ENCODE data around the gene EFNA1.

The EFNA1 gene

DNA sequence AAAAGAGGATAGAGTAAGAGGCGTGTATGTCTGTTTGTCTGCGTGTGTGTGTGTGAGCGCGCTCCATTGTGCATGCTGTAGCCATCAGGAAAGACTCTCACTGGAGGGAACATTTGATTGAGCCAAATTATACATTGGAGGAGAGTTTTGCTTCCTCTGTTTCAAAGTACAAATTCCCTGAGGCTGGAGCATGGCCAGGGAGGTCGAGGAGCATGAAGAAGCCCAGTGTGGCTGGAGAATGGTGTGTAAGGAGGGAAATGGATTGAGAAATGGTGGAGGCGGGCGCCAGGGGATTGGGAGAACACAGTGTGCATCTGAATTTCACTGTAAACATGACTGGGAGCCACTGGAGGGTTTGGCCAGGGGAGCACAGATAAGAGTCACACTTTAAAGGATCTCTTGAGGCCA is 22.1 kb upstream of the EFNA1 start:
- TF ChIP-seq, protein P1, sequence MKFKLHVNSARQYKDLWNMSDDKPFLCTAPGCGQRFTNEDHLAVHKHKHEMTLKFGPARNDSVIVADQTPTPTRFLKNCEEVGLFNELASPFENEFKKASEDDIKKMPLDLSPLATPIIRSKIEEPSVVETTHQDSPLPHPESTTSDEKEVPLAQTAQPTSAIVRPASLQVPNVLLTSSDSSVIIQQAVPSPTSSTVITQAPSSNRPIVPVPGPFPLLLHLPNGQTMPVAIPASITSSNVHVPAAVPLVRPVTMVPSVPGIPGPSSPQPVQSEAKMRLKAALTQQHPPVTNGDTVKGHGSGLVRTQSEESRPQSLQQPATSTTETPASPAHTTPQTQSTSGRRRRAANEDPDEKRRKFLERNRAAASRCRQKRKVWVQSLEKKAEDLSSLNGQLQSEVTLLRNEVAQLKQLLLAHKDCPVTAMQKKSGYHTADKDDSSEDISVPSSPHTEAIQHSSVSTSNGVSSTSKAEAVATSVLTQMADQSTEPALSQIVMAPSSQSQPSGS (tag by site-specific recombination; IDR thresholded peaks at IDR 0.05; ENCODE audit: low read depth), result no peak
- TF ChIP-seq OVOL3 (tag by site-specific recombination; IDR thresholded peaks at IDR 0.05) (no peak), ZNF10 (tag by site-specific recombination; IDR thresholded peaks at IDR 0.05) (no peak), ZNF140 (tag by site-specific recombination; IDR thresholded peaks at IDR 0.05) (no peak), KLF9 (tag by site-specific recombination; IDR thresholded peaks at IDR 0.05; ENCODE audit: low read depth) (no peak)
- TF ChIP-seq, protein P2, sequence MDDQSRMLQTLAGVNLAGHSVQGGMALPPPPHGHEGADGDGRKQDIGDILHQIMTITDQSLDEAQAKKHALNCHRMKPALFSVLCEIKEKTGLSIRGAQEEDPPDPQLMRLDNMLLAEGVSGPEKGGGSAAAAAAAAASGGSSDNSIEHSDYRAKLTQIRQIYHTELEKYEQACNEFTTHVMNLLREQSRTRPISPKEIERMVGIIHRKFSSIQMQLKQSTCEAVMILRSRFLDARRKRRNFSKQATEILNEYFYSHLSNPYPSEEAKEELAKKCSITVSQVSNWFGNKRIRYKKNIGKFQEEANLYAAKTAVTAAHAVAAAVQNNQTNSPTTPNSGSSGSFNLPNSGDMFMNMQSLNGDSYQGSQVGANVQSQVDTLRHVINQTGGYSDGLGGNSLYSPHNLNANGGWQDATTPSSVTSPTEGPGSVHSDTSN (CRISPR knock-in tag; IDR thresholded peaks at IDR 0.05), result no peak
- CTCF ChIA-PET, result interaction anchor here (0.9 to 2.2 kb wide), 3 partner anchors 14 to 67 kb away, joined by 5 to 8 read pairs (median 6); partner anchors contain the start of gene KRTCAP2
- Histone ChIP-seq H3K36me3 (ENCODE audit: control insufficient read depth in 2 of 2, insufficient read depth in 1 of 2, low read length in 2 of 2) (no peaks in the 10 kb centered on the region), H3K4me1 (ENCODE audit: control insufficient read depth, insufficient read depth, low read length) (0 out of 2 replicates have a peak, but pooled peaks cover 3% of the 10 kb centered on the region), H3K27ac (ENCODE audit: extremely low read depth, low read depth, low read length) (no peak overlapping the region), H3K4me3 (ENCODE audit: low read depth, low read length) (no peak overlapping the region), H3K9me3 (ENCODE audit: control insufficient read depth, insufficient read depth, low read depth, low read length) (no peaks in the 10 kb centered on the region)
- POLR2A ChIA-PET, result no interaction called here

DNA sequence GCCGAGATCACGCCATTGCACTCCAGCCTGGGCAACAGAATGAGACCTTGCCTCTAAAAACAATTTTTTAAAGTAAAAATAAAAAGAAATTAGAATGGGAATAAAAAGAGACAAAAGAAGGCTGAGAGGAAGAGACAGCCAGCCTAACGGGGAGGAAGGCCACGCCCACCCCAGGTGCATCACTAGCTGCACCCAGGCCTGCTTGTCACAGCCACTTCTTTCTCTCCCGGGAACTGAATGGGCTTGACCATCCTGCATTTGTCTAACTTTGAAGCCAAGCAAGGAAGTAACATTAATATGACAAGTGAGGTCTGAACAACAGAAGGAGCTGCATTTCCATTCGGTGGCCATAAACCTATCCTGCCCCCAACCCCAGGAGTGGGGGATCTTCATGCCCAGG is 20.8 kb upstream of the EFNA1 start:
- Histone ChIP-seq H3K4me3 (ENCODE audit: low read depth, low read length) (no peak overlapping the region), H3K36me3 (ENCODE audit: control insufficient read depth in 2 of 2, insufficient read depth in 1 of 2, low read length in 2 of 2) (no peaks in the 10 kb centered on the region), H3K4me1 (ENCODE audit: control insufficient read depth, insufficient read depth, low read length) (0 out of 2 replicates have a peak, but pooled peaks cover 3% of the 10 kb centered on the region), H3K9me3 (ENCODE audit: control insufficient read depth, insufficient read depth, low read depth, low read length) (no peaks in the 10 kb centered on the region), H3K27ac (ENCODE audit: extremely low read depth, low read depth, low read length) (no peak overlapping the region)
- ChIA-PET CTCF (interaction anchor here (0.9 to 2.2 kb wide), 6 partner anchors 8 to 144 kb away, joined by 3 to 10 read pairs (median 3); partner anchors contain the start of gene KRTCAP2), POLR2A (no interaction called here)
- TF ChIP-seq ZFP3 (tag by site-specific recombination; IDR thresholded peaks at IDR 0.05; ENCODE audit: low read depth) (no peak), ZNF76 (tag by site-specific recombination; IDR thresholded peaks at IDR 0.05; ENCODE audit: borderline replicate concordance, low read depth) (no peak), ZNF202 (tag by site-specific recombination; IDR thresholded peaks at IDR 0.05; ENCODE audit: borderline replicate concordance) (no peak), ZNF433 (tag by site-specific recombination; IDR thresholded peaks at IDR 0.05; ENCODE audit: low read depth) (no peak), ZNF302 (tag by site-specific recombination; IDR thresholded peaks at IDR 0.05; ENCODE audit: low read depth) (no peak), ZNF341 (tag by site-specific recombination; IDR thresholded peaks at IDR 0.05; ENCODE audit: low read depth) (no peak)
- TF ChIP-seq, protein P3, sequence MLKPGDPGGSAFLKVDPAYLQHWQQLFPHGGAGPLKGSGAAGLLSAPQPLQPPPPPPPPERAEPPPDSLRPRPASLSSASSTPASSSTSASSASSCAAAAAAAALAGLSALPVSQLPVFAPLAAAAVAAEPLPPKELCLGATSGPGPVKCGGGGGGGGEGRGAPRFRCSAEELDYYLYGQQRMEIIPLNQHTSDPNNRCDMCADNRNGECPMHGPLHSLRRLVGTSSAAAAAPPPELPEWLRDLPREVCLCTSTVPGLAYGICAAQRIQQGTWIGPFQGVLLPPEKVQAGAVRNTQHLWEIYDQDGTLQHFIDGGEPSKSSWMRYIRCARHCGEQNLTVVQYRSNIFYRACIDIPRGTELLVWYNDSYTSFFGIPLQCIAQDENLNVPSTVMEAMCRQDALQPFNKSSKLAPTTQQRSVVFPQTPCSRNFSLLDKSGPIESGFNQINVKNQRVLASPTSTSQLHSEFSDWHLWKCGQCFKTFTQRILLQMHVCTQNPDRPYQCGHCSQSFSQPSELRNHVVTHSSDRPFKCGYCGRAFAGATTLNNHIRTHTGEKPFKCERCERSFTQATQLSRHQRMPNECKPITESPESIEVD (tag by site-specific recombination; IDR thresholded peaks at IDR 0.05), result no peak
- TF ChIP-seq, protein P4, sequence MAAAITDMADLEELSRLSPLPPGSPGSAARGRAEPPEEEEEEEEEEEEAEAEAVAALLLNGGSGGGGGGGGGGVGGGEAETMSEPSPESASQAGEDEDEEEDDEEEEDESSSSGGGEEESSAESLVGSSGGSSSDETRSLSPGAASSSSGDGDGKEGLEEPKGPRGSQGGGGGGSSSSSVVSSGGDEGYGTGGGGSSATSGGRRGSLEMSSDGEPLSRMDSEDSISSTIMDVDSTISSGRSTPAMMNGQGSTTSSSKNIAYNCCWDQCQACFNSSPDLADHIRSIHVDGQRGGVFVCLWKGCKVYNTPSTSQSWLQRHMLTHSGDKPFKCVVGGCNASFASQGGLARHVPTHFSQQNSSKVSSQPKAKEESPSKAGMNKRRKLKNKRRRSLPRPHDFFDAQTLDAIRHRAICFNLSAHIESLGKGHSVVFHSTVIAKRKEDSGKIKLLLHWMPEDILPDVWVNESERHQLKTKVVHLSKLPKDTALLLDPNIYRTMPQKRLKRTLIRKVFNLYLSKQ (tag by site-specific recombination; IDR thresholded peaks at IDR 0.05; ENCODE audit: borderline replicate concordance), result no peak
- TF ChIP-seq, protein P5, sequence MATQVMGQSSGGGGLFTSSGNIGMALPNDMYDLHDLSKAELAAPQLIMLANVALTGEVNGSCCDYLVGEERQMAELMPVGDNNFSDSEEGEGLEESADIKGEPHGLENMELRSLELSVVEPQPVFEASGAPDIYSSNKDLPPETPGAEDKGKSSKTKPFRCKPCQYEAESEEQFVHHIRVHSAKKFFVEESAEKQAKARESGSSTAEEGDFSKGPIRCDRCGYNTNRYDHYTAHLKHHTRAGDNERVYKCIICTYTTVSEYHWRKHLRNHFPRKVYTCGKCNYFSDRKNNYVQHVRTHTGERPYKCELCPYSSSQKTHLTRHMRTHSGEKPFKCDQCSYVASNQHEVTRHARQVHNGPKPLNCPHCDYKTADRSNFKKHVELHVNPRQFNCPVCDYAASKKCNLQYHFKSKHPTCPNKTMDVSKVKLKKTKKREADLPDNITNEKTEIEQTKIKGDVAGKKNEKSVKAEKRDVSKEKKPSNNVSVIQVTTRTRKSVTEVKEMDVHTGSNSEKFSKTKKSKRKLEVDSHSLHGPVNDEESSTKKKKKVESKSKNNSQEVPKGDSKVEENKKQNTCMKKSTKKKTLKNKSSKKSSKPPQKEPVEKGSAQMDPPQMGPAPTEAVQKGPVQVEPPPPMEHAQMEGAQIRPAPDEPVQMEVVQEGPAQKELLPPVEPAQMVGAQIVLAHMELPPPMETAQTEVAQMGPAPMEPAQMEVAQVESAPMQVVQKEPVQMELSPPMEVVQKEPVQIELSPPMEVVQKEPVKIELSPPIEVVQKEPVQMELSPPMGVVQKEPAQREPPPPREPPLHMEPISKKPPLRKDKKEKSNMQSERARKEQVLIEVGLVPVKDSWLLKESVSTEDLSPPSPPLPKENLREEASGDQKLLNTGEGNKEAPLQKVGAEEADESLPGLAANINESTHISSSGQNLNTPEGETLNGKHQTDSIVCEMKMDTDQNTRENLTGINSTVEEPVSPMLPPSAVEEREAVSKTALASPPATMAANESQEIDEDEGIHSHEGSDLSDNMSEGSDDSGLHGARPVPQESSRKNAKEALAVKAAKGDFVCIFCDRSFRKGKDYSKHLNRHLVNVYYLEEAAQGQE (tag by site-specific recombination; IDR thresholded peaks at IDR 0.05), result no peak

Measured in HEK293 (cell line).